A549 (cell line): ENCODE measurements around the gene IFT80. TPM values are rescaled to one million over a fixed set of nuclear protein-coding genes. Genes with fewer than 3 reads are reported as not detected.
A peak's percentile ranks its signal among the peaks of the same experiment; 100 is the strongest.

Experiments
- ATAC-seq, 2 experiments: fragments of 200-7000 bp in 1 of 2; fragments of >200 bp in 1 of 2; cut with Nextera tagmentation in 1 of 2; cut with Tn5 transposase in 1 of 2; 3 replicates each; pipeline versions ENCODE4 v1.8.0 to v1.9.1; 2018 to 2020; ENCODE audit warnings: mild to moderate bottlenecking in 1 of 2, moderate library complexity in 1 of 2
- CTCF ChIA-PET: fragments of 300-600 bp; sonication (Branson Sonifier 250); formaldehyde crosslinking; extraction: SDS; loops from one replicate; lab custom pipeline; 2021; ENCODE audit warnings: antibody characterized with exemption, inconsistent platforms; lab: Yijun Ruan, JAX
- POLR2A ChIA-PET: fragments of 350-600 bp; formaldehyde crosslinking; extraction: SDS; loops from one replicate; lab custom pipeline; 2021; ENCODE audit warnings: antibody characterized with exemption, inconsistent platforms; lab: Yijun Ruan, JAX
- DNase-seq, 2 experiments: peaks; one replicate each; pipeline versions ENCODE4 v3.0.0 to v3.0.0-alpha.2; 2011 to 2016; ENCODE audit warnings: low read depth in 1 of 2, low spot score in 1 of 2
- FAIRE-seq: peaks from 2 replicates; lab custom pipeline; 2011; peaks lifted over from hg19 to GRCh38; lab: Jason Lieb, UNC
- H3K27ac ChIP-seq, 2 experiments: fragments of >200 bp; sonication (Bioruptor Twin); formaldehyde crosslinking; 3 replicates each; pipeline ENCODE4 v1.5.1; 2016 to 2017
- H3K4me1 ChIP-seq: fragments of >200 bp; sonication (Bioruptor Twin); formaldehyde crosslinking; 3 replicates; pipeline ENCODE4 v1.6.1; 2016
- H3K4me2 ChIP-seq: fragments of >200 bp; sonication (Bioruptor Twin); formaldehyde crosslinking; 3 replicates; pipeline ENCODE4 v1.6.1; 2016
- H3K4me3 ChIP-seq: fragments of >200 bp; sonication (Bioruptor Twin); formaldehyde crosslinking; 3 replicates; pipeline ENCODE4 v1.5.1; 2016
- H3K9me3 ChIP-seq: fragments of >200 bp; sonication (Bioruptor Twin); formaldehyde crosslinking; 3 replicates; pipeline ENCODE4 v1.6.1; 2016
- CBX8 ChIP-seq: fragments of 200-600 bp; sonication (generic); IDR thresholded peaks from 2 replicates; pipeline ENCODE4 v1.6.1; 2016
- CEBPB ChIP-seq, 2 experiments: fragments of >200 bp in 1 of 2; sonication (Bioruptor Twin) in 1 of 2; formaldehyde crosslinking in 1 of 2; IDR thresholded peaks; 2 replicates each; pipeline ENCODE4 v1.6.1; 2012 to 2016
- EHMT2 ChIP-seq: fragments of 200-600 bp; sonication (generic); IDR thresholded peaks from 2 replicates; pipeline ENCODE4 v1.6.1; 2016; ENCODE audit warnings: antibody characterized with exemption, low read depth, mild to moderate bottlenecking, moderate library complexity
- FOSL2 ChIP-seq, 2 experiments: fragments of 450-650 bp in 1 of 2; fragments of >200 bp in 1 of 2; sonication (Bioruptor Twin) in 1 of 2; formaldehyde crosslinking; IDR thresholded peaks; 2 replicates each; pipeline versions ENCODE4 v1.5.0 to v1.6.1; 2016 to 2020; ENCODE audit warnings: mild to moderate bottlenecking in 1 of 2, moderate library complexity in 1 of 2
- FOXS1 ChIP-seq: fragments of 250-450 bp; sonication (Bioruptor Pico); IDR thresholded peaks from 2 replicates; pipeline ENCODE4 v1.5.0; 2020; ENCODE audit warnings: mild to moderate bottlenecking, moderate library complexity
- HDAC2 ChIP-seq: fragments of 200-600 bp; sonication (generic); IDR thresholded peaks from 2 replicates; pipeline ENCODE4 v1.6.1; 2016
- HOXA7 ChIP-seq: fragments of 250-450 bp; sonication (Bioruptor Pico); IDR thresholded peaks from 2 replicates; pipeline ENCODE4 v1.5.0; 2020; ENCODE audit warnings: mild to moderate bottlenecking, moderate library complexity
- HOXB13 ChIP-seq: fragments of 250-450 bp; sonication (Bioruptor Pico); IDR thresholded peaks from 2 replicates; pipeline ENCODE4 v1.5.0; 2020; ENCODE audit warnings: low read depth, mild to moderate bottlenecking, moderate library complexity
- KDM5A ChIP-seq: fragments of 200-600 bp; sonication (generic); IDR thresholded peaks from 2 replicates; pipeline ENCODE4 v1.6.1; 2016; ENCODE audit warnings: antibody characterized with exemption, mild to moderate bottlenecking
- MAZ ChIP-seq: fragments of 150-350 bp; IDR thresholded peaks from 2 replicates; pipeline ENCODE4 v1.6.1; 2014; ENCODE audit warnings: antibody characterized with exemption, low read depth, low read length, borderline replicate concordance
- NPAS2 ChIP-seq: fragments of 250-450 bp; sonication (Bioruptor Pico); IDR thresholded peaks from 2 replicates; pipeline ENCODE4 v1.8.0; 2022; ENCODE audit warnings: mild to moderate bottlenecking, moderate library complexity, borderline replicate concordance
- RNF2 ChIP-seq: fragments of 200-600 bp; sonication (generic); IDR thresholded peaks from 2 replicates; pipeline ENCODE4 v1.6.1; 2016; ENCODE audit warnings: low read depth, mild to moderate bottlenecking, antibody characterized with exemption, moderate library complexity, borderline replicate concordance
- TFCP2L1 ChIP-seq: fragments of 250-450 bp; sonication (Bioruptor Pico); IDR thresholded peaks from 2 replicates; pipeline ENCODE4 v1.5.0; 2021; ENCODE audit warnings: mild to moderate bottlenecking
- WGBS: methylation state at CpG from one replicate; pipeline ENCODE4 v1.1.6; 2017; ENCODE audit errors: missing lambda C conversion rate; 5-methylcytosine and 5-hydroxymethylcytosine counted together
- polyA plus RNA-seq, 4 experiments: library from polyadenylated mRNA; depleted of rRNA in 3 of 4; stranded (reverse); fragments of >200 nt; fragmentation: RNase III in 1 of 4; extraction: RNeasy Plus Mini Kit Qiagen cat#74134 plus additional on column Dnase treatment in 1 of 4; gene quantifications; 2 replicates in 3 of 4; 3 replicates in 1 of 4; pipeline ENCODE4 v1.2.3, GENCODE V29; 2011 to 2017
- small RNA-seq, 6 experiments: library from RNA; depleted of rRNA; stranded (forward); fragments of <200 nt; gene quantifications; one replicate each; pipeline ENCODE3, GENCODE V24; 2012
- TF ChIP-seq, protein P1 (sequence below): fragments of 200-600 bp; sonication (generic); IDR thresholded peaks from 2 replicates; pipeline ENCODE4 v1.6.1; 2016; ENCODE audit warnings: antibody characterized with exemption, mild to moderate bottlenecking, moderate library complexity
- TF ChIP-seq, protein P2 (sequence below): fragments of >200 bp; sonication (Bioruptor Twin); formaldehyde crosslinking; IDR thresholded peaks from 3 replicates; pipeline ENCODE4 v1.6.1; 2016
- TF ChIP-seq, protein P3 (sequence below): fragments of 250-450 bp; sonication (Bioruptor Pico); IDR thresholded peaks from 2 replicates; pipeline ENCODE4 v1.5.0; 2021; ENCODE audit warnings: mild to moderate bottlenecking, moderate library complexity, borderline replicate concordance
- TF ChIP-seq, protein P4 (sequence below): IDR thresholded peaks from 2 replicates; pipeline ENCODE4 v1.6.1; 2012; ENCODE audit warnings: low read depth, borderline replicate concordance
- TF ChIP-seq, protein P5 (sequence below): fragments of 450-650 bp; IDR thresholded peaks from 2 replicates; pipeline ENCODE4 v1.6.1; 2014; ENCODE audit warnings: antibody characterized with exemption

IFT80 gene
- polyA plus RNA-seq, 2 of the 4 experiments (the other 2 are of a cell fraction) = 30.6 to 41.8 TPM

DNA sequence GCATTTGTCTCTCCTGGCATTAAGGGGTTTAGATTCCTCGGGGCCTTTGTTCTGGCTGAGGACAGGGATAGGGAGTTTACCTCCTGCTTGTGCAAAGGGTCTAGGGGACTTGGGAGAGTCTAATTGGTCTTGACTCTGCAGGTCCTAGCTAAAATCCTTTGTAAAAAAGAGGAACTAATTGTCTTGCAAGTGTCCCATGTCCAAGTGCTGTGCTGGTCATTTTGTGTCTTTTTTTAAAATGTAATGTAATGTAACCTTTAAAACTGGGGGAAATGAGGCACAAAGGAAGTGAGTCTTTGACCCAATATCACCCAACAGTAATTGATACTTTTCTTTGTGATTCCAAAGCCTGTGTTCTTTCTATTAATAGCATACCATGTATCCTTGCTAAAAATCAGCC, 188.7 kb downstream of the IFT80 start:
- H3K27ac ChIP-seq = peak overlapping the region in 1 of 2 experiments; percentile 39; a peak in 1 of 6 replicates
- ATAC-seq = no peak
- 82% methylated on average over 1 of the region's 1 CpG for WGBS
- H3K9me3 ChIP-seq = no peaks in the 10 kb centered on the region
- no peak overlapping the region for H3K4me3 ChIP-seq
- no peak for FAIRE-seq
- POLR2A ChIA-PET = no interaction called here
- TF ChIP-seq HOXB13 (CRISPR knock-in tag) = no peak
- TF ChIP-seq FOSL2 (IDR thresholded peaks at IDR 0.05) = no peak
- no peak for TF ChIP-seq FOSL2 (CRISPR knock-in tag; IDR thresholded peaks at IDR 0.05)
- TF ChIP-seq KDM5A = no peak
- TF ChIP-seq, protein P1, sequence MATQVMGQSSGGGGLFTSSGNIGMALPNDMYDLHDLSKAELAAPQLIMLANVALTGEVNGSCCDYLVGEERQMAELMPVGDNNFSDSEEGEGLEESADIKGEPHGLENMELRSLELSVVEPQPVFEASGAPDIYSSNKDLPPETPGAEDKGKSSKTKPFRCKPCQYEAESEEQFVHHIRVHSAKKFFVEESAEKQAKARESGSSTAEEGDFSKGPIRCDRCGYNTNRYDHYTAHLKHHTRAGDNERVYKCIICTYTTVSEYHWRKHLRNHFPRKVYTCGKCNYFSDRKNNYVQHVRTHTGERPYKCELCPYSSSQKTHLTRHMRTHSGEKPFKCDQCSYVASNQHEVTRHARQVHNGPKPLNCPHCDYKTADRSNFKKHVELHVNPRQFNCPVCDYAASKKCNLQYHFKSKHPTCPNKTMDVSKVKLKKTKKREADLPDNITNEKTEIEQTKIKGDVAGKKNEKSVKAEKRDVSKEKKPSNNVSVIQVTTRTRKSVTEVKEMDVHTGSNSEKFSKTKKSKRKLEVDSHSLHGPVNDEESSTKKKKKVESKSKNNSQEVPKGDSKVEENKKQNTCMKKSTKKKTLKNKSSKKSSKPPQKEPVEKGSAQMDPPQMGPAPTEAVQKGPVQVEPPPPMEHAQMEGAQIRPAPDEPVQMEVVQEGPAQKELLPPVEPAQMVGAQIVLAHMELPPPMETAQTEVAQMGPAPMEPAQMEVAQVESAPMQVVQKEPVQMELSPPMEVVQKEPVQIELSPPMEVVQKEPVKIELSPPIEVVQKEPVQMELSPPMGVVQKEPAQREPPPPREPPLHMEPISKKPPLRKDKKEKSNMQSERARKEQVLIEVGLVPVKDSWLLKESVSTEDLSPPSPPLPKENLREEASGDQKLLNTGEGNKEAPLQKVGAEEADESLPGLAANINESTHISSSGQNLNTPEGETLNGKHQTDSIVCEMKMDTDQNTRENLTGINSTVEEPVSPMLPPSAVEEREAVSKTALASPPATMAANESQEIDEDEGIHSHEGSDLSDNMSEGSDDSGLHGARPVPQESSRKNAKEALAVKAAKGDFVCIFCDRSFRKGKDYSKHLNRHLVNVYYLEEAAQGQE = no peak
- TF ChIP-seq FOXS1 (CRISPR knock-in tag) = no peak
- TF ChIP-seq, protein P2, sequence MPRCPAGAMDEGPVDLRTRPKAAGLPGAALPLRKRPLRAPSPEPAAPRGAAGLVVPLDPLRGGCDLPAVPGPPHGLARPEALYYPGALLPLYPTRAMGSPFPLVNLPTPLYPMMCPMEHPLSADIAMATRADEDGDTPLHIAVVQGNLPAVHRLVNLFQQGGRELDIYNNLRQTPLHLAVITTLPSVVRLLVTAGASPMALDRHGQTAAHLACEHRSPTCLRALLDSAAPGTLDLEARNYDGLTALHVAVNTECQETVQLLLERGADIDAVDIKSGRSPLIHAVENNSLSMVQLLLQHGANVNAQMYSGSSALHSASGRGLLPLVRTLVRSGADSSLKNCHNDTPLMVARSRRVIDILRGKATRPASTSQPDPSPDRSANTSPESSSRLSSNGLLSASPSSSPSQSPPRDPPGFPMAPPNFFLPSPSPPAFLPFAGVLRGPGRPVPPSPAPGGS = no peak
- TF ChIP-seq HDAC2 = no peak
- no peak for TF ChIP-seq CEBPB (IDR thresholded peaks at IDR 0.05)
- no peak for TF ChIP-seq MAZ
- no peak for TF ChIP-seq CBX8
- no peak for TF ChIP-seq RNF2
- TF ChIP-seq, protein P3, sequence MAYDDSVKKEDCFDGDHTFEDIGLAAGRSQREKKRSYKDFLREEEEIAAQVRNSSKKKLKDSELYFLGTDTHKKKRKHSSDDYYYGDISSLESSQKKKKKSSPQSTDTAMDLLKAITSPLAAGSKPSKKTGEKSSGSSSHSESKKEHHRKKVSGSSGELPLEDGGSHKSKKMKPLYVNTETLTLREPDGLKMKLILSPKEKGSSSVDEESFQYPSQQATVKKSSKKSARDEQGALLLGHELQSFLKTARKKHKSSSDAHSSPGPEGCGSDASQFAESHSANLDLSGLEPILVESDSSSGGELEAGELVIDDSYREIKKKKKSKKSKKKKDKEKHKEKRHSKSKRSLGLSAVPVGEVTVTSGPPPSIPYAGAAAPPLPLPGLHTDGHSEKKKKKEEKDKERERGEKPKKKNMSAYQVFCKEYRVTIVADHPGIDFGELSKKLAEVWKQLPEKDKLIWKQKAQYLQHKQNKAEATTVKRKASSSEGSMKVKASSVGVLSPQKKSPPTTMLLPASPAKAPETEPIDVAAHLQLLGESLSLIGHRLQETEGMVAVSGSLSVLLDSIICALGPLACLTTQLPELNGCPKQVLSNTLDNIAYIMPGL = no peak
- TF ChIP-seq, protein P4, sequence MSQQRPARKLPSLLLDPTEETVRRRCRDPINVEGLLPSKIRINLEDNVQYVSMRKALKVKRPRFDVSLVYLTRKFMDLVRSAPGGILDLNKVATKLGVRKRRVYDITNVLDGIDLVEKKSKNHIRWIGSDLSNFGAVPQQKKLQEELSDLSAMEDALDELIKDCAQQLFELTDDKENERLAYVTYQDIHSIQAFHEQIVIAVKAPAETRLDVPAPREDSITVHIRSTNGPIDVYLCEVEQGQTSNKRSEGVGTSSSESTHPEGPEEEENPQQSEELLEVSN = no peak
- no peak for TF ChIP-seq EHMT2
- no peak for TF ChIP-seq NPAS2 (CRISPR knock-in tag)
- no peak for TF ChIP-seq TFCP2L1 (CRISPR knock-in tag)
- TF ChIP-seq HOXA7 (CRISPR knock-in tag) = no peak
- TF ChIP-seq, protein P5, sequence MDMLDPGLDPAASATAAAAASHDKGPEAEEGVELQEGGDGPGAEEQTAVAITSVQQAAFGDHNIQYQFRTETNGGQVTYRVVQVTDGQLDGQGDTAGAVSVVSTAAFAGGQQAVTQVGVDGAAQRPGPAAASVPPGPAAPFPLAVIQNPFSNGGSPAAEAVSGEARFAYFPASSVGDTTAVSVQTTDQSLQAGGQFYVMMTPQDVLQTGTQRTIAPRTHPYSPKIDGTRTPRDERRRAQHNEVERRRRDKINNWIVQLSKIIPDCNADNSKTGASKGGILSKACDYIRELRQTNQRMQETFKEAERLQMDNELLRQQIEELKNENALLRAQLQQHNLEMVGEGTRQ = no peak
- no peak overlapping the region for H3K4me2 ChIP-seq
- DNase-seq = no peak
- CTCF ChIA-PET = interaction anchor here (0.7 to 3.5 kb wide), 11 partner anchors 12 to 178 kb away, joined by 3 to 23 read pairs (median 4); partner anchors contain the start of gene C3orf80
- H3K4me1 ChIP-seq = peaks cover 6% of the 10 kb centered on the region; the same call in 1 of the 3 replicates

Small RNA genes lying within 50 kb of the gene (small RNA-seq; reads per million reads assigned to genes)
- gene MIR15B (515 to 13,282 (median 6,266) reads per million in 6 experiments), gene MIR16-2 (5.9 to 1,185 (median 133) reads per million in 6 experiments)

Other genes starting within 250 kb of the IFT80 start
- 1.7 TPM in 2 replicates for gene C3orf80, start 173.8 kb downstream of the IFT80 start, polyA plus RNA-seq (2011; rRNA removed)
- 2.0 to 3.7 TPM (median 3.5 TPM) in 3 replicates for gene C3orf80, start 173.8 kb downstream of the IFT80 start, polyA plus RNA-seq (2017; fragmentation: RNase III; extraction: RNeasy Plus Mini Kit Qiagen cat#74134 plus additional on column Dnase treatment)
- 76.2 and 139 TPM in 2 replicates for gene SMC4, start 425 bp upstream of the IFT80 start, polyA plus RNA-seq (2011; rRNA removed)
- gene SMC4, start 425 bp upstream of the IFT80 start, polyA plus RNA-seq (2017; fragmentation: RNase III; extraction: RNeasy Plus Mini Kit Qiagen cat#74134 plus additional on column Dnase treatment) = 116 to 123 TPM (median 121 TPM) in 3 replicates
- 10.9 and 14.0 TPM in 2 replicates for gene TRIM59, start 50.6 kb upstream of the IFT80 start, polyA plus RNA-seq (2011; rRNA removed)
- gene TRIM59, start 50.6 kb upstream of the IFT80 start, polyA plus RNA-seq (2017; fragmentation: RNase III; extraction: RNeasy Plus Mini Kit Qiagen cat#74134 plus additional on column Dnase treatment) = 12.1 to 13.6 TPM (median 12.6 TPM) in 3 replicates
- 31.8 and 36.5 TPM in 2 replicates for gene KPNA4, start 166.3 kb upstream of the IFT80 start, polyA plus RNA-seq (2011; rRNA removed)
- gene KPNA4, start 166.3 kb upstream of the IFT80 start, polyA plus RNA-seq (2017; fragmentation: RNase III; extraction: RNeasy Plus Mini Kit Qiagen cat#74134 plus additional on column Dnase treatment) = 35.0 to 41.1 TPM (median 37.6 TPM) in 3 replicates